COLO829 (cell line): Measurements from ENCODE around the gene RREB1.
A peak's percentile ranks its signal among the peaks of the same experiment; 100 is the strongest.

Experiments
- DNase-seq: peaks from one replicate; pipeline ENCODE4 v3.0.0; 2012; ENCODE audit warnings: low spot score

The RREB1 gene

DNA sequence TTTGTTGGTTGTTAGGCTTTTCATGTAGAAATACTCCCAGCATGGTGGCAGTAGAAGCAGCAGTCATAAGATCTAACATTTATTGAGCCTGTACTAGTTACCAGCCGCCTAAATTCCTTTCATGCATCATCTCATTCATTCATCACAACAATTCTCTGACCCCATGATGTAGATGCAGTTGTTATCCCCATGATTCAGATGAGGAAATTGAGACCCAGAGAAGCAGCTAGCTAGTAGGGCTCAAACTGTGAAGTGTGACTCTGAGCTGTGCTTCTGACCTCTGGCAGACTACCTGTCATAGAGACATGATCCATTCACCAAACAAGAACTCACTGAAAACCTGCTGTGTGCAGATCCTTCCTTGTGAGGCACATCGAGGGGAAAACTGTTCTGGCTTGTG lies 16.9 kb downstream of the RREB1 start:
- no peak for DNase-seq

DNA sequence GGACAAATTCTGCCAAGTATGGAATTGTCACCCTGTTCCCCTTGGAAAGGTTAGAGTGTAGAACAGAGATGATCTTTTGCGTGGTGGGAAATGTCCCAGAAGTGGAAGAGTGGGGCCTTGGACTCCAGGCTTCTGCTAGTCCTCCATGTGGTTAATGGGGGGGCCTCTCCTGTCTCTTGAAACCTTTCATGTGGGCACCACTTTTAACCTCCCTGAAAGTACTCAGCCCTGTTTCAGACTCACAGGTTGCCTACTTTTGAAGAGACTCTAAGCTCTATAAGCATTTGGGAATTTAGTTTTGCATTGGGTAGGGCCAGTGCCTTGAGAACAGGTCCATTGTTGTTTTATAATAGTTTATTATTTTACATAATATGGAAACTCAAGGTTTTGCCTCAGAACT lies 17.5 kb downstream of the RREB1 start:
- DNase-seq, result no peak

DNA sequence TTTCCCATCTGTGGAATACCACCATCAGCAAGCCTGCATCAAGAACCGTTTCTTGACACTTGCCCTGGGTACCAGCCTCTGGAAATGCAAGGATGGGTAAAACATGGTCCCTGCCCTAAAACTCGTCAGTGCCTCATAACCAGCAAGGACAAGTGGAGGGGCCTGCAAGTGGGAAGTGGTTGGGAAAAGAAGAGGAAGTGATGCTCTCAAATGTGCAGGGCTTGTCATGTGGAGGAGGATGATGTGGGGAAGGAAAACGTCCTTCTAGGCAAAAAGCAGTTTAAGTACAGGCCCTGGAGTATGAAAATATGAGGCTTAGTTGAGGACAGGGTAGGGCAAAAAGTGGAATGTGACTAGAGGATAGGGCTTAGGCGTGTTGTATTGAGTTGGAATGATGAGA lies 19.0 kb downstream of the RREB1 start:
- no peak for DNase-seq

DNA sequence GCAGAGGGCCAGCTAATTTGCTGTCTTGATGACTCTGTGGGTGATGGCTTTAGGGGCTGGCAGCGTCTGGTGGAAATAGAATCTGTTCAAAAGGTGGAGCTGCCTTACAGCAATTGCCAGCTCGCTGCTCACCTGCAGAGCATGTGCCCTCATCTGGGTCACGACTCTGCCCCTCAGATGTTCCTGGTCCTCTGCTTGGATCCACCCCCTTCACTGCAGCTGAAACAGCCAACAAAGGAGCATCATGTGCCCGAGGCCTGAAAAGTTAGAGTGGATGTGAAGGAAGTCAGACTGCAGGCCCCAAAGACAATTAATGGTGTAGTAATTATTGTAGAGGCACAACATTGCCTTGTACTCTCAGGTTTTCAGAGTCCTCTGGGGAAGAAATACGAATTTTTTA lies 19.9 kb downstream of the RREB1 start:
- DNase-seq, result no peak

DNA sequence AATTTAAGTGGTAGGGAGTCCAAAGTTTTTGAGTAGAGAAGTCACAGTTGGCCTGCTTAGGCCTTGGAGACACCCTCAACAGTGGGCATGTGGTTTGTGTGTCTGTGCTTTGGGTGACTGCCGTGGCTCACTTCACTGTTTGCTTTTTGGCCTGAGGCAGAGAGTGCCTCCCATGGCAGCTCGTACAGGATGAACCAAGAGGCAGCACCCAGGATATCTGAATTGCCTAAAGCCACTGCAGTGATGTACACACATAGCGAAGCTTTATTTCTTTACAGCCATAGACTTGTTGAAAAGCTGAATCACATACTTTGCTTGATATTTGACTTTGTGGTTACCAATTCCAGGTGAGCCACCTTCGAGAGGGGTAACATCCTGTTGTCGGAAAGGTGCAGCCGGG lies 21.6 kb downstream of the RREB1 start:
- no peak for DNase-seq

DNA sequence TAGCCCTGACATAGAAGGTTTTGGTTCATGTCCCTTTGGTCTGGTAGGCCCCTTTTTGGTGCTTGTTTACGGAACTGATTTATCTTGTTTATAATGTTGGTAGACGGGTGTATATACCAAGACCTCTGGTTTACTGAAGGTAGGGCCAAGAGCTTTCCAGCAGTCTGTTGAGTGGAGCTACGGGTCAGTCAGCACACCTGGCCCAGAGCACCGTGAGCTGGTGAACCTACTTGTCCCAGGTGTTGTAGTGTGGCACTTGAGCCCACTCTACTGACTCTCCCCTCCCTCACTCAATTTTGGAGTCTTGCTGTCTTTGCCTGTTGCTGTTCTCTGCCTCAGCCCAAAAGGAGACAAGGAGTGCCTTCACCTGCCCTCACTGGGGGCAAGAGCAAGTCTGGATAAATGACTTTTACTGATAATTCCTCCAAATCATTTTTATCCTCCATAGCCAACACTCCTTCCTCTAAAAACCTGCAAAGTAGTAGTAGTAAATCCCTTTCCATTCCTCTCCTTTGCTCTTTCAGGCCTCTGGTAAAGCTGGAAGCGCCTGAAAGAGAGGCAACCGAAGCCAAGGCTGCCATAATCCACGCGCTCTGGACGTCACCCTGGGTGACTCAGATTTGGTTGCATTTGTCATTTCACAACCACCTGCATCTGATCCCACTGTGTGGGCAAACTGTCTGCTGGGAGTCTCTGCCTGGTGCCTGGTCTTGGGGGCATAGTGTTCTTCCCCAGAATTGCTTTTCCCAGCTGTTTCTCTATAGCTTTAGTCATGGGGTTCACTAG lies 22.2 kb downstream of the RREB1 start:
- no peak for DNase-seq

DNA sequence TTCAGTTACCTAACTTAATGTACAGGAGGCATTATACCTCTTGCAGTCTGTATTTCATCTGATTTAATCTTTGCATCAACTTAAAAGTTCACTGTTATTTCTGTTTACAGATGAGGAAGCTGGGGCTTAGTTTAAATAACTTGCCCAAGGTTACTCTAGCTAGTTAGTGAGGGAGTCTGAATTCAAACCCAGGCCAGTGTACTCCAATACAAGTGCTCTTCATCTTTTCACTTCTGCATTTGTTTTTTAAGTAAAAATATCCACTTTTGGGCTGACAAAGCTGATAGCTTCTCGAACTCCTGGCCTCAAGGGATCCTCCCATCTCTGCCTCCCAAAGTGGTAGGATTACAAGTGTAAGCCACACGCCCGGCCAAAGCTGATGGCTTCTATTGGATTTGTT lies 23.6 kb downstream of the RREB1 start:
- no peak for DNase-seq

DNA sequence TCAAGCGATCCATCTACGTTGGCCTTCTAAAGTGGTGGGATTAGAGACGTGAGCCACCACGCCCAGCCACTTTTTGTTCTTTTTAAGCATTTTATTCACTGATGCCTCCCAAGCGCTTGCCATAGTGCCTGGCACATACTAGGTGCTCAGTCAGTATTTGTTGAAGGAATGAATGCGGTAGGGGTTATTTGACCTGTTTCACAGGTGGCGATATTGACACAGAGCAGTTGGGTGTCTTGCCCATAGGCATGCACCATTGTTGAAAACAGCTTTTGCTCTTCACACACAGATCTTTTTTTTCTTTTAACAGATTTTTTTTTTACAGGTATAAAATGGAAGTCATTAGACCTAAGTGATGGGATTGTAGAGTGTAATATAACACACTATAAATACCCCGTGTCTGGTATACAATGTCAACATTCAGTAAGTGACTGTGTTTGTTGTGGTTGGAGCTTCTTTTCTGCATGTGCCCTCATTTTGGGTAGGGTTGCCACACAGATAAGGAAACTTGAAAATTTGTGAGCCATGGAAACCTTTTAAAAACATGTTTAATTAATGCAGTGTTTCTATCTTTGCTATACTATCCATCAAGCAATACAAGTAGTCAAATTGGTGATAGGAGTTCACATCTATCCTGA lies 24.8 kb downstream of the RREB1 start:
- DNase-seq, result no peak

DNA sequence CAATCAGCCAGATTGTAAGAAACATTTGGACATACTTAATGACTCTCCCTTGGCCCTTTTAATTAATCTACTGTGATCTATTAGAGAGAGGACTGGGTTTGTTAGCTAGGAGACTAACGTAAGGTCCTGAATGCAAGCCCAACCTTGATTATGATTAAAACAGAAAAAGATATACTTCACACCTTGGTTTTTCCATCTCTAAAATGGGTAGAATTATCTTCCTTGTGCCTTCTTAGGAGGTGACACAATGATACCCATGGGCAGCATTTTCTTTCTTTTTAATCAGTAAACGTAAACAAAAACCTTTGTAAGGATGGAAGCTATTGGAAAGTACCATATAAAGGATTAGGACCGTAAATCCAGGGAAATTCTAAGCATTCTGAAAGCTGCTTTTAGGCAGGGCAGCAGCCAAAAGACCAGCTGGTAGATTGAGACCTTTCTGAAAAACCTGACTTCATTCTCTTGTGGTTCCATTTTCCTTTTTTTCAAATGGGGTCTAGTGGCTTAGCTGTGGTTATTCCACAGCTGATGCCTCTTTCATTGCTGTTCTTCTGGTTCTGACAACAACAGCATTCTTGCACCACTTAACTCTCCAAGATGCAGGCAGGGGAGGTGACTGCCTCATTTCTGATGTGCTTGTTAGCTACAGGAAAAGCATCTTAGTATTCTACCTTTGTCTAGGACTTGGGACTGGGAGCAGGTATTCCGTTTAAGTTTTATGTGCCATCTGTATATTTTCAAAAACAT lies 27.4 kb downstream of the RREB1 start:
- DNase-seq, result no peak

DNA sequence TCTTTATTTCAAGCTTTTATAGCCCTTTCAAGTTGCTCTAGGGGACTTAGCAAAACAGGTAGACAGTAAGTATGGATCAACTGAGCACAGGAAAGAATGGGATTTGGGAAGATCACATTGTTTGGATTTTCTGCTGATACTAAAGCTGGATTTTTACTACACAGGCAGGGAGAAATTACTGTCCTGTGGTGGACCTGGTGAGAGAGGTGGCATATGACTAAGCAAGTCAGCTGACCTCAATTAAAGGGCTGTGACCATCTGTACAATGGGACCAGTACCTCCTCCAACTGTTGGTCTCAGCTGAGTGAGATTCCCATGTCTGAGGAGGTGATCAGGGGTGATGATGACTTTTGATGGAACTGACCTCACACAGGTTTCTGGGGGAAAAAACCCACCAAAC lies 28.0 kb downstream of the RREB1 start:
- DNase-seq, result no peak

DNA sequence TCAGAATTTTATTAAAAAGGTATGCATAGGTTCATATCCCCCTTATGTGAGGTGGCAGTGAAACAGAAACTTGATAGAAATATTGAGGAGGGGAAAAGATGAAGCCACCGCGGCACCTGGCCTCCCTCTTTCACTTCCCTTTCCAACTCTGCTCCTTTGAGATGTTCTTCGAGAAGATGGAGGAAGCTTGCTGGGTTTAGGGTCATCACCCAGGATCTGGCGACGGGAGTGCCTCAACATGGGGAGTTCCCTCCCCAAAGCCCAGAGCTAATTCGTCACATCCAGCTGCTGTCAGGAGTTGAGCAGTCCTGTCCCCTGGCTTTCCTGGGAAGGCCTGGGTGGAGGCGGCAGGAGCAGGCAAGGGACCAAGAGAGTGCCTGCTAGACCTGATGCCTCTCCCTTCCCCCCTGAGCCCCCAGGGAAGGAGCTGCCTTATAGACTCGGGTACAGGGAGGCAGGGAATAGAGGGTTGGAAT lies 29.1 kb downstream of the RREB1 start:
- DNase-seq, result no peak

DNA sequence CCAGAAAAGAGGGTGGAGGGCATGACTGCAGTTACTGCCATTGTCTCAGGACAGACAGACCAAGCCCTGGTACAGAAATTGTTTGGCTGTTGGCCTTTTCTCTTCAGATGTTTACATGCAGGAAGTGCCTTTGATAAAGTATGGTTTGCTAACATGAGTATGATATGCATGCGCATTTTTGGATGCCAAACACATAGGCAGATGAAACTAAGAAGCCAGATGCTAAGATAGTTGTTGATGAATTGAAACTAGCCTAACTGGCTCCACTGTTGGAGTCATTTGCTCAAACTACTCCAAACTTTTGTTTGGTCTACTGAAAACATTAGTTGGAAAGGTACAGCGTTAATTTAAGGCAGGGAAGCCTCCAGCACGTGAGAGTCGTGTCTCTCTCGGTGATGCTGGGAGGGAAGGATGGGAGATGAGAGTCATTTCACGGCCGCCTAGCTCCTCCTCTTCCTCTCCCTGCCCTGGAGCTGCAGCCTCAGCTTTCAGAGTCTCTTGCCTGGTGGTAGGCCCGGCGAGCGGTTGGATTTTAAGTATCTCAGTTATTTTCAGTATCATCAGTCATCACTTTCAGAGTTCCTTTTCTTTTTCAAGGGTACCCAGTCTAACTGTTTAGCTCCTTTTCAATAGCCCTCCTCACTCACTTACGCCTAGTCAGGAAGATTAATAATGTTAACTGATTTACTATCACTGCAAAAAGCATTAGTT lies 29.7 kb downstream of the RREB1 start:
- DNase-seq, result no peak

DNA sequence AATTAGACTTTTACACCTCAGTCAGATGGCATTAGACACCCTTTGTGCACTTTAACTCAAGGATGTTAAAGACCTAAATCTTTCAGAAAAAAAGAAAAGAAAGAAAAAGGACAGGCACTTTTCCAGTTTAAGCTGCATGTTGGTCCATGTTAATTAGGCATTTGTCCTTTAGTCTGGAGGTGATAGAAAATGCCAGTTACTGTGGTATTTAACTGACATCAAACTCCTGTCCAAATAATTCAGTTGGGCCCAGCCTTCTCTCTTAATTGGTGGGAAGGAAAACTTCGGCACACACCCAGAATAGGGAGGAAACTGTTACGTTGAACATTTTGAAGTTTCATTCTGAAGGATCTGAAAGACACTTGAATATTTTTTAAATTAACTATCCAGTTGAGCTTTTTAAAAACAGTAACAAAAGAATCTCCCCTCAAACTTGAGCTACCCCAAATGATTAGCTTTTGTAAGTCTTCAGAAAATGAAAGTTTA lies 30.3 kb downstream of the RREB1 start:
- no peak for DNase-seq

DNA sequence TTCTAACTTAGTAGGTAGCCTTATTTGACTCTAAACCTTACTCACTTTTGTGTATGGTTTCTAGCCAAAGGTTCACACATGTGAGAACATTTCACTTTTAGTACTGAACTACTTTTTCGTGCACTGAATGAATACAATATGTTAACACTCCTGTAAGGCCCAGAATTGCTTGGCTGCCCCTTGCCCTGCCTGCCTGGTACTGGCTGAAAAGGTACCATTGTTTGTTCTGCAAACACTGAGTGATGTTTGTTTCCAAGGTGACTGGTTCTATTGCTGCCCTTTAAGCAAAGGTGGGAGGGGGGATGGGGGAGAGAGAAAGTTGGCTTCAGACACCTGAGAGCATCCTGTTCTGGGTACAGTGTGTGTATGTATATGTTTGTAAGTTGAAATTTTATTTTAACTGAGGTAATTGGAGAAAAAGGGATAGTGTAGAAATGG lies 31.2 kb downstream of the RREB1 start:
- DNase-seq, result no peak

DNA sequence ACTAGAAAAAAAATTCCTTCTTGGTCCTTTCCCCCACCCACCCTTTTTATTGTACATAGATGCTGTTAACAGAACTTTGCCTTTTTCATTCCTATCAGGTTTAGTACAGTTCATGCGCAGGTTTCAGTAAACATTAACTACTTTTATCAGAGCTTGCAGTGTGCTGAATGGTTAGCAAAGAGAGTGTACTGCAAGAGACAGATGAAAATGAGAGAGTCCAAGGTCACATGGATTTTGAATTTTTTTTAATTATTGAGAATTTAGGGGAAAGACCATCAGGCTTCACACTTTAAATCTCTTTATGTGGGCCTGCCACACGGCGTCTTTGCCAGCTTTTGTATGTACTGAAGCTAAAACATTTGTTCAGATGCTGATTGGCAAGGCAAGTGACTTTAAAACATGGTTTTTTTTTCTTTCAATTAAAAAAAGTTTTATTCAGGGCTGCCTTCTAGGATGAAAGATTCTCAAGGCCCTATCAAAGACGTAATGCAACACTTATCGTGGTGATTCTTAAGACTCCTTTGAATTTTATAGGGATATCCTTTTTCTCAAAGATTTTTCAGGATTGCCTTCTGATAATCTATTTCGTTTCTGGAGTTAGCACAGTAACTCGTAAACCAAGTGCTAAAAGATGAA lies 32.2 kb downstream of the RREB1 start:
- DNase-seq, result no peak

DNA sequence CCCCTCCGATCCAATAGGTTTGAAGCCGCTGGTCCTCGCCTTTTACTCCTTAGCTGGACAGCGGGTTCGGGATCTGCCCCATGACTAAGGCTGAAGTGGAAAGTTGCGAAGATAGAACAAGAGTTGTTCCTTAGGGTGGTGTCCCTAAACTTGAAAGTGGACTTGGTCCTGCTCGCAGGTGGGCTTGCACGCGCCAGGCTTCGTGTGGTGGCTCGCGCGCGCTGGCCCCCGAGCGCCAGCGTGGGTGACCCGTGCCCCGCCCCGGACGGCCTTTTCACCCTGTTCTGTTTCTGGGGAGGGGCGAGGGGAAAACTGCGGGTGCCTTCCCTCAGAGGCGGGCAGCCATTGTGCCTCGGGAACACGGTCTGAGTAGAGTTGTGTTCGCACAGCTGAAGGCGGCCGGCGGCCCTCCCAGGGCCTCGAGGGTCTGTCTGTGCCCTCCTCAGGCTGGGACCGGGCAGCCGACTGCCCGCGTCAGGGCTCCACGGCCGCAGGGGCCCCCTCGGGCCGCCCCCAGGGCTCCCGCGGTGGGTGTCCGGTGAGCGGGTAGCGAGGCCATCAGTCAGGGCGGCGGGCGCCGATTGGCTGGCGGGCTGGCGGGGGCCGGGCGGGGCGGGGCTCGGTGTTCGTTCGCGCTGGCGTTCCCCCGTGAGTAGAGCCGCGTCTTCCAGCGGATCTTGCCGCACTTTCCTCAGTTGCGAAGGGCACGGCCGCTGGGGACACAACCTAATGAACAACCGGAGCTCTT lies 33.0 kb downstream of the RREB1 start:
- peak; percentile 85 for DNase-seq

DNA sequence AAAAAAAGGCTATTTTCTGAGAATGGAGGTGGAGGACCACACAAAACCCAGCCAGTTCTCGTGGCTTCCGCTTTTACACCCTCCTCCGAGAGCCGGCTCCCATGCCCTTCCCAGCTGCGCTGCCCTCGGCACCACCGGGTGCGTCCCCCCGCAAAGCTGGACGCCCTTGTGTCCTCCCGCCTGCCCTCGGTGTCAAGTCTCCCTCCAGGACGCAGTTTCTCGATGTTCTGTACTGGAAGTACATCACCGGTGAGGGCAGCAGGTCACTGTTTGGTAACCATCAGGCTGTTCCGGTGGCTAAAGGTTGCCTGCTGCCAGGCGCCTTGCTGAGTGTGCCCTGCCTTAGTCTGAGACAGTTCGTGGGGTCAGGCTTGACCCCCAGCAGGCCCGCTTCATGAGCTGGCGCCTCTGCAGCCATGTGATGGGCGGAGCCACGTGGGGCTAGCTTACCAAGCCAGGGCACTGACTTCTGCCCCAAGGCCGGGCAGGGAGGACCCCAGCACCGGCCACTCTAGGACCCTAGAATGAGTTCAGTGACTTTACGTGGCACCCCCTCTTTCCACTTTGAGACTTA lies 34.6 kb downstream of the RREB1 start:
- no peak for DNase-seq

DNA sequence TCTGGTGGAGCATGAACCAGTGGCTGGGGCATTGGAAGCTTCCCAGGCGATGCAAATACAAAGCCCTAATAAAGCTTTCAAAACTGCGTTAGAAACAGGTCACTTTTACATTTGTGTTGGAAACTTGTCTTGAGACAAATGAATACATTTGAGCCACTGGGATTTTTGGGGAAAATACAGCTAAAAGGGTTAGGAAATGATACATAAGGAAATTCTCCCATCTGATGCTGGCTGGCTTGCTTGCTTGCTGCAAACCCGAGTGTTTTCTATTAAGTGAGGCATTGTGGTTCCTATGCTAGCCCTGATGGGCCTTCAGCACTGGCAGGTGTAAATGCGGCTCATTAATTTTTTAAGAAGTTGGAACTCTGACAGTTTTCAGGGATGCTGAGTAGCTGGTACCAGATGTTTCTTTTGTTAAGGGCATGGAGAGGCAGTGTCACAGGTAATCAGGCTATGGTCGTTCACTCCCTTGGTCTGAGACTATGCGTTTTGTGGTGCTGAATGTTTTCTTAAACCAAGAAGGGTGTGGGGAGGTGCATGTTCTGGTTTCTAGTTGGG lies 35.2 kb downstream of the RREB1 start:
- no peak for DNase-seq

DNA sequence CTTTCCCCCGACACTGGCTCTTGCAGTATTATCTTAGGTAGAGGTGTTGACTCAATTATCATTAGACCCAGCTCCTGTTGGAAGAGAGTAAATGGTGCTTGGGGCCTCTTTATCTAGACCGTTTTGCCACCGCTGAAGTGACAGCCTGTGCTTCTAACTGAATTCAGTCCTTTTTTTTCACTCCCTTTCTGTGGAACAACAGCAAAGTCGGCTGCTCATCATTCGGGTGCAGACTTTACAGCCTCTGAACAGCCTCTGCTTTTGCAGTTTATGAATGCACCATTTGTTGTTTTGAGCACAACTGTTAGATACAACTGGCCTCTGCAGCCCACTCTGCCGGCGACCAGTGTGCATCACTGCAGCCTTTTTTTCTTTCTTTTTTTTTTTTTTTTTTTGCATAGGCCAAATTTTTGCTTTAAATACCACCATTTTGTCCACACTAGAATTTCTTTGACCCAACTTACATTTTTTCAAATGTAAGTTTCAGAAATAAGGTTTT lies 35.8 kb downstream of the RREB1 start:
- peak; percentile 96 for DNase-seq
